ENCODE data around the gene GLYAT. TPM values are rescaled to one million over a fixed set of nuclear protein-coding genes. Genes with fewer than 3 reads are reported as not detected.

The GLYAT gene
- total RNA-seq, result not detected

GRCh38 chr11:58731819-58732218 lies at the start of gene GLYAT:
GLYAT (minus strand) TSS chr11:58731943; CDS start chr11:58724496, 7,447 bp downstream.

Other genes starting within 250 kb of the GLYAT start
- not detected for gene OR5B21, start 223.8 kb downstream of the GLYAT start, total RNA-seq
- 4.4 TPM for gene LPXN, start 156.1 kb downstream of the GLYAT start, total RNA-seq
- gene ZFP91, start 152.9 kb downstream of the GLYAT start, total RNA-seq, result 49.5 TPM
- 5.6 TPM for gene CNTF, start 109.3 kb downstream of the GLYAT start, total RNA-seq
- 3.4 TPM for gene GLYATL2, start 112.8 kb upstream of the GLYAT start, total RNA-seq
- gene GLYATL1, start 207.5 kb upstream of the GLYAT start, total RNA-seq, result 0.94 TPM